SK-N-MC (cell line): ENCODE measurements around the gene C4orf50.

Source experiments
- EZH2 ChIP-seq: fragments of 200-600 bp; sonication (generic); IDR thresholded peaks from one replicate; pipeline ENCODE4 v1.6.1; 2017; ENCODE audit warnings: antibody characterized with exemption
- POLR2AphosphoS5 ChIP-seq: IDR thresholded peaks from 2 replicates; pipeline ENCODE4 v1.6.1; 2012; ENCODE audit warnings: mild to moderate bottlenecking, low read depth, low read length, borderline replicate concordance

- TF ChIP-seq EZH2 (no peak), POLR2AphosphoS5 (no peak)
Measured at GRCh38 chr4:5952286-5952974, 65.8 kb downstream of the C4orf50 start.
